NCI-H345 treated with DMSO at 0.1 percent for 48 hours (cell line): Measurements from ENCODE around the gene NOC4L.
"Not testable (repeated sequence)": the region's sequence is repeated elsewhere in the genome, so short reads cannot be mapped to it uniquely, and the experiment has no call there.

Source experiments
- DNase-seq: peaks from one replicate; lab custom pipeline; 2025; ENCODE audit not compliant: unreplicated experiment; lab: John Stamatoyannopoulos, UW

Gene NOC4L

GRCh38 chr12:132144115-132144809 is at the start of gene NOC4L, which contains the start of gene DDX51:
Gene NOC4L (plus strand): TSS chr12:132144457. CDS start chr12:132144489, 32 bp downstream.
Gene DDX51 (minus strand): TSS chr12:132144319. CDS start chr12:132144296, 23 bp downstream.
- peak; percentile 85 for DNase-seq

- DNase-seq = no peak
Observed at GRCh38 chr12:132095520-132096409, 48.5 kb upstream of the NOC4L start.

- DNase-seq = no peak
Observed at GRCh38 chr12:132099739-132100138, 44.5 kb upstream of the NOC4L start.

- DNase-seq = no peak
Observed at GRCh38 chr12:132100306-132101065, 43.8 kb upstream of the NOC4L start.

- DNase-seq = no peak
Observed at GRCh38 chr12:132102297-132102696, 42.0 kb upstream of the NOC4L start.

GRCh38 chr12:132103072-132103471 is 41.2 kb upstream of the NOC4L start:
- not testable (repeated sequence) for DNase-seq

- DNase-seq = no peak
Observed at GRCh38 chr12:132103542-132104308, 40.5 kb upstream of the NOC4L start.

- no peak for DNase-seq
Observed at GRCh38 chr12:132105467-132105866, 38.8 kb upstream of the NOC4L start.

- DNase-seq = no peak
Observed at GRCh38 chr12:132106921-132107320, 37.3 kb upstream of the NOC4L start.

GRCh38 chr12:132108211-132108832 is 35.9 kb upstream of the NOC4L start:
- DNase-seq = no peak

- DNase-seq = no peak
Observed at GRCh38 chr12:132109741-132110140, 34.5 kb upstream of the NOC4L start.

GRCh38 chr12:132110677-132111076 is 33.6 kb upstream of the NOC4L start:
- DNase-seq = no peak

GRCh38 chr12:132111654-132112304 is 32.5 kb upstream of the NOC4L start:
- no peak for DNase-seq

- DNase-seq = no peak
Observed at GRCh38 chr12:132114667-132115066, 29.6 kb upstream of the NOC4L start.

GRCh38 chr12:132115500-132115899 is 28.8 kb upstream of the NOC4L start:
- no peak for DNase-seq

- DNase-seq = no peak
Observed at GRCh38 chr12:132116709-132117557, 27.3 kb upstream of the NOC4L start.

GRCh38 chr12:132117558-132117875 is 26.7 kb upstream of the NOC4L start:
- no peak for DNase-seq

- no peak for DNase-seq
Observed at GRCh38 chr12:132118876-132119275, 25.4 kb upstream of the NOC4L start.

GRCh38 chr12:132121283-132121682 is 23.0 kb upstream of the NOC4L start:
- no peak for DNase-seq
